Activated naive CD4-positive, alpha-beta T cell treated with anti-CD3 and anti-CD28 coated beads, Interleukin-2, amount 10 ng/mL, durations not matched to agents 7 days and 5 days (primary cell): Measurements from ENCODE around the gene ADAMTS2.

Source experiments
- CTCF ChIA-PET: fragments of 350-600 bp; sonication (Branson Sonifier 250); formaldehyde crosslinking; loops from one replicate; lab custom pipeline; 2021; ENCODE audit warnings: antibody characterized with exemption; lab: Charles Lee
- DNase-seq: peaks from one replicate; pipeline ENCODE4 v3.0.0-alpha.2; 2020
- H3K27ac Mint-ChIP-seq: one replicate; pipeline ENCODE4 v1.8.0; 2021; ENCODE audit warnings: mild to moderate bottlenecking, moderate library complexity, mixed read lengths
- H3K27me3 Mint-ChIP-seq: one replicate; pipeline ENCODE4 v1.8.0; 2021; ENCODE audit warnings: mild to moderate bottlenecking, mixed read lengths
- H3K36me3 Mint-ChIP-seq: one replicate; pipeline ENCODE4 v1.8.0; 2021; ENCODE audit warnings: mixed read lengths
- H3K4me1 Mint-ChIP-seq: one replicate; pipeline ENCODE4 v1.8.0; 2021; ENCODE audit warnings: mixed read lengths
- H3K4me3 Mint-ChIP-seq: one replicate; pipeline ENCODE4 v1.8.0; 2021; ENCODE audit warnings: mild to moderate bottlenecking, moderate library complexity, mixed read lengths
- H3K9me3 Mint-ChIP-seq: one replicate; pipeline ENCODE4 v1.8.0; 2021; ENCODE audit warnings: mixed read lengths

Gene ADAMTS2

GRCh38 chr5:179130101-179130681 is 215.1 kb downstream of the ADAMTS2 start:
- CTCF ChIA-PET: no interaction called here
- Mint-ChIP-seq H3K9me3 (peaks cover 10% of the 10 kb centered on the region), H3K4me1 (no peaks in the 10 kb centered on the region), H3K27me3 (no peaks in the 10 kb centered on the region), H3K27ac (no peak overlapping the region), H3K36me3 (no peaks in the 10 kb centered on the region), H3K4me3 (no peak overlapping the region)
- no peak for DNase-seq

GRCh38 chr5:179129607-179130071 is 215.6 kb downstream of the ADAMTS2 start:
- no peak overlapping the region for H3K27ac Mint-ChIP-seq
- H3K27me3 Mint-ChIP-seq: no peaks in the 10 kb centered on the region
- no peak for DNase-seq
- CTCF ChIA-PET: no interaction called here
- H3K4me1 Mint-ChIP-seq: no peaks in the 10 kb centered on the region
- no peak overlapping the region for H3K4me3 Mint-ChIP-seq
- H3K36me3 Mint-ChIP-seq: no peaks in the 10 kb centered on the region
- peaks cover 8% of the 10 kb centered on the region for H3K9me3 Mint-ChIP-seq

DNA sequence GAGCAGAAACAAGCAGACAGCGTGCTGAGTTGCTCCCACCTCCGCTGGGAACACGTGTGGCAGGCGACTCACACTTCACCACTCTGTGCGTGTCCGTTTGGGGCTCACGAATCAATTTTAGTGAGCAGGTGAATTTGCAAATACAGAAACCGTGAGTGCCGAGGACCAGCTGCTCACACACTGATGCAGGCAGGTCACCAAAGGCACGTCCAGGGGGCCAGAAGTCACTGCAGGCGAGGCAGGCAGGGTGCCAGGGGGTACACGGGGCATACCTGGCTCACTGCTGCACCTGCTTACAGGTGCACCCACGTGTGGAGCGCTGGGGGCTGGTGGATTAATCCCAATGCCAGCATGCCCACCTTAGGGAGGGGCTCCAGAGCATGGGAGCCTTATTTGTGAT is 216.3 kb downstream of the ADAMTS2 start:
- H3K4me3 Mint-ChIP-seq: no peak overlapping the region
- CTCF ChIA-PET: no interaction called here
- H3K27ac Mint-ChIP-seq: no peak overlapping the region
- no peaks in the 10 kb centered on the region for H3K4me1 Mint-ChIP-seq
- no peak for DNase-seq
- H3K9me3 Mint-ChIP-seq: peaks cover 6% of the 10 kb centered on the region
- no peaks in the 10 kb centered on the region for H3K36me3 Mint-ChIP-seq
- no peaks in the 10 kb centered on the region for H3K27me3 Mint-ChIP-seq

- H3K9me3 Mint-ChIP-seq: peaks cover 4% of the 10 kb centered on the region
- no peak overlapping the region for H3K27ac Mint-ChIP-seq
- DNase-seq: no peak
- no peaks in the 10 kb centered on the region for H3K4me1 Mint-ChIP-seq
- H3K27me3 Mint-ChIP-seq: no peaks in the 10 kb centered on the region
- CTCF ChIA-PET: no interaction called here
- no peak overlapping the region for H3K4me3 Mint-ChIP-seq
- H3K36me3 Mint-ChIP-seq: no peaks in the 10 kb centered on the region
Measured at GRCh38 chr5:179128041-179128365, 217.3 kb downstream of the ADAMTS2 start.

- no peak for DNase-seq
- CTCF ChIA-PET: no interaction called here
Measured at GRCh38 chr5:179127136-179128040, 217.9 kb downstream of the ADAMTS2 start.

DNA sequence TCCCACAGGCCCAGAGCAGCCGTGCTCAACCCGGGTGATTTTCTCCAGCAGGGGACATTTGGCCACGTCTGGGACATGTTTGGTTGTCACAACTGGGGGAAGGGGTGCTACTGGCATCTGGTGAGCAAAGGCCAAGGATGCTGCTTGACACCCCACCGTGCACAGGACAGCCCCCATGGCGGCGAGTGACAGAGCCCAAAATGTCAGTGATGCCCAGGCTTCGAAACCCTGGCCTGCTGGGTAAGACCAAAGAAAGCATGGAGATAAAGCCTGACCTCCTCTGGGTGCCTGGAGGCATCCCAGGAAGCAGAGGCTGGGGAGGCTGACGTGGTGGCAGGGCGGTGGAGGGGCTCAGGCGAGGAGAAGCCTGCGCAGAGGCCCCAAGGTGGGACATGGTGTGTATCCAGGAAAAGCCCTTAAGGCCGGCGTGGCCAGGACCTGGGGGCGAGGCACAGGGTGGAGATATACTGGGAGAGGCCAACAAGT is 218.7 kb downstream of the ADAMTS2 start:
- Mint-ChIP-seq H3K27ac (no peak overlapping the region), H3K4me3 (no peak overlapping the region), H3K4me1 (no peaks in the 10 kb centered on the region), H3K27me3 (no peaks in the 10 kb centered on the region), H3K36me3 (no peaks in the 10 kb centered on the region), H3K9me3 (peaks cover 4% of the 10 kb centered on the region)
- no peak for DNase-seq
- CTCF ChIA-PET: no interaction called here

More at GRCh38 chr5:179127136-179128040, 217.9 kb downstream of the ADAMTS2 start:
- Mint-ChIP-seq H3K27ac (no peak overlapping the region), H3K9me3 (peaks cover 4% of the 10 kb centered on the region), H3K4me3 (no peak overlapping the region), H3K36me3 (no peaks in the 10 kb centered on the region), H3K27me3 (no peaks in the 10 kb centered on the region), H3K4me1 (no peaks in the 10 kb centered on the region)

DNA sequence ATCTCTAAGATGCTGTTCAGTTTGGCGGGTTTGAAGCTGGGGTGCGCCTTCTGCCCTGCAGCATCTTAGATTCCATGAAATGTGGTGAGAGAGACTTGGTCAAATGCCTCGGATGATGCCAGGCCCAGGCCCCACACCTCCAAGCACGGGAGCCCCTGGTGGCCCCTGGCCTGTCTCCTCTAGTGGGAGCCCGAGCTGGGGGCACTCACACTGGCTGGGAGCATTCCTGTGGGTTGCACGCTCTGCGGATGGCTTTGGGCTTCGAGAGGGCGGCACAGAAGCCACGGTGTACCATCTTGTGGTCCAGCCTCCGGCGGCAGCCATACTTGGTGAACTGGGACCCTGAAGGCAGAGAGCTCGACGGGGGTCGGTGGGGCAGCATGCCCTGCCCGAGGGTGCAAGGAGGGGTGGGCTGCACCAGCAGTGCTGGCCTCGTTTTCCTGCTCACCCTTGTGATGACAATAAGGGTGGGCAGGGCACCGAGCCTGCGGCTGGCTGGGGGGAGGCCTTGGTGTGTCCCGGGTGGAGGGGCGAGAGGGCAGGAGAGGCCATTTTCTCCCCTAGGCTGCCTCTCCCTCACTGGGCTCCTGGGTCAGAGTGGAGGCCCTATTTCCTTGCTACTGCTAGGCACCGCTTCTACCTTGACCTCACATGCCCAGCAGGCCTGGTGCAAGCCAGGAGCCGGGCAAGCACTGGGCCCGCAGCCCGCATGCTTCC is 219.3 kb downstream of the ADAMTS2 start:
- no peak for DNase-seq
- Mint-ChIP-seq H3K9me3 (peaks cover 5% of the 10 kb centered on the region), H3K27ac (no peak overlapping the region), H3K4me3 (no peak overlapping the region), H3K4me1 (no peaks in the 10 kb centered on the region), H3K27me3 (no peaks in the 10 kb centered on the region), H3K36me3 (no peaks in the 10 kb centered on the region)
- CTCF ChIA-PET: no interaction called here

DNA sequence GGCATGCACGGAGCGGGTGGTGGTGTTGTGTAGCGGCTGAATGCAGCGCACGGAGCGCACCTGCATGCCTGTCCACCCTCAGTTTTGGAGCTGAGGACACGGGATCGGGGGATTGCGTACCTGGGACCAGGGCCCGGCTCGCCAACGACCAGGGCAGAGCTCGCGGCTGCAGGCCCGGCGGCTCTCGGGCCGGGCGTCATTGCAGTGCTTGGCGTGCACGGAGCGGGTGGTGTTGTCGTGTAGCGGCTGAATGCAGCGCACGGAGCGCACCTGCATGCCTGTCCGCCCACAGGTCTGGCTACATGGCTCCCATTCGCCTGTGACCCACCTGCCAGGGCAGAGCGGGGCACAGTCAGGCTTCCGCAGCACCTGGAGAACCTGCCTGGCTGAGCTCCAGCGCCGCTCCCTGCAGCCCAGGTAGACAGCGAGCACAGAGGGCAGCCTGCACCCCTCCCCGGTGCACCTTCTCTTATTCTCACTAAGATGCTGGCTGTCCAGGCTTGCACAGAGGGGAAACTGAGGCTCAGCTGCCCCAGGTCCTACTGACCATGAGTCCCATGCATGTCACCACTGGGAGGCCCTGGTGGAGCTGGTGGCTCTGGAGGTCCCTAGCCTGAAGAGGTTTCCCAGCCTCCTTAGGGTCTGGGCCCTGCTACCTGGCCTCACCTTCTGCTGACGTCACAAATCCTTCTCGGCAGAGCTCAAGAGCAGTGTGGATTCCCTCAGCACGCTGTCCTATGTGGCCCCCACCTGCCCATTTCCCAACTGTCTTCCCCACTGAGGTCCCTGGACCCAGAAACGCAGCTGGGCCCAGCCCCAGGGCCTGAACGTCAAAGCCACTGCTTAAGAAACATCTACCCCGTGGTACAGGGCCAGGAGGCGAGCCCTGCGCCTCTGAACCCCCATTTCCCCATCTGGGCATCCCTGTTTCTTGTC is 220.1 kb downstream of the ADAMTS2 start:
- H3K36me3 Mint-ChIP-seq: peaks cover 2% of the 10 kb centered on the region
- H3K27ac Mint-ChIP-seq: no peak overlapping the region
- H3K27me3 Mint-ChIP-seq: no peaks in the 10 kb centered on the region
- no peak for DNase-seq
- H3K9me3 Mint-ChIP-seq: peaks cover 7% of the 10 kb centered on the region
- CTCF ChIA-PET: no interaction called here
- no peaks in the 10 kb centered on the region for H3K4me1 Mint-ChIP-seq
- H3K4me3 Mint-ChIP-seq: no peak overlapping the region

DNA sequence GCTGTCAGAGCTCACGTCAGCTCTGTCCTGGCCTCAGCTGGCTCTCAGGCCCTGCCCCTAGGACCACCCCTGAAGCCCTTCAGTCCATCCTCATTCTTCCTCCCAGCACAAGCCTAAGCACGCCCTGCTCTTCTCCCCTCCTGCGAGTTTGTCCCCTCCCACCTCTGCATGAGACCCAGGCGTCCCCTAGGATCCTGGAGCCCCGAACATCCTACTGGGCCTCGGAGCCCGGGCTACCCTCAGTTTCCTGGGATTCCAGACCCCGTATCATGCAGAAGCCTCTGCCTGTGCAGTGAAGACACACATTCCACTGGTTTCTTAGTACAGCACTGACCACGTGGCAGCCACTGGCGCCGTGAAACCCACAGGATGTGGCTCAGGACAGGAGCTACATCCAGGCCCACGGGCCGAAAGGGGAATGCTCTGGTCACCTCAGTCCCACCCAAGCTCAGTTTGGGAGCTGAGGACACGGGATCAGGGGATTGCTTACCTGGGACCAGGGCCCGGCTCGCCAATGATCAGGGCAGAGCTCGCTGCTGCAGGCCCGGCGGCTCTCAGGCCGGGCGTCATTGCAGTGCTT is 220.9 kb downstream of the ADAMTS2 start:
- Mint-ChIP-seq H3K27me3 (no peaks in the 10 kb centered on the region), H3K36me3 (peaks cover 3% of the 10 kb centered on the region), H3K4me1 (no peaks in the 10 kb centered on the region), H3K27ac (no peak overlapping the region), H3K9me3 (peaks cover 12% of the 10 kb centered on the region), H3K4me3 (no peak overlapping the region)
- CTCF ChIA-PET: no interaction called here
- DNase-seq: no peak

GRCh38 chr5:179123491-179124272 is 221.6 kb downstream of the ADAMTS2 start:
- CTCF ChIA-PET: no interaction called here
- H3K27ac Mint-ChIP-seq: no peak overlapping the region
- no peaks in the 10 kb centered on the region for H3K27me3 Mint-ChIP-seq
- H3K36me3 Mint-ChIP-seq: peaks cover 3% of the 10 kb centered on the region
- H3K4me1 Mint-ChIP-seq: no peaks in the 10 kb centered on the region
- no peak overlapping the region for H3K4me3 Mint-ChIP-seq
- H3K9me3 Mint-ChIP-seq: peaks cover 12% of the 10 kb centered on the region
- no peak for DNase-seq

DNA sequence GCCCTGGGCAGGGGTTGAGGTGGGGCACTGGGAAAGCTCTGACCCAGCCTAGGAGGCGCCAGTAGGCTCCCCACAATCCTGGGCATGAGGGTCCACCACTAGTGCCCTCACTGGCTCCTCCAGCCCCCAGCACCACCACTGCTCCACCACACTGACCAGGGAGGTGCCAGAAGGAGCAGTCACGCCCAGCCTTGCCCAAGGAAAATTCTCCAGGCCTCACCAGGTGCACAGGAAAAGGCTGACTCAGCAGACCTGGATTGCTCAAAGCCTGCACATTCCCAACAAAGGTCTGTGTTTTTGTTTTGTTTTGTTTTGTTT is 222.2 kb downstream of the ADAMTS2 start:
- no peak for DNase-seq
- Mint-ChIP-seq H3K27me3 (no peaks in the 10 kb centered on the region), H3K4me3 (no peak overlapping the region), H3K27ac (no peak overlapping the region), H3K4me1 (no peaks in the 10 kb centered on the region), H3K36me3 (peaks cover 3% of the 10 kb centered on the region), H3K9me3 (peaks cover 12% of the 10 kb centered on the region)
- CTCF ChIA-PET: no interaction called here

DNA sequence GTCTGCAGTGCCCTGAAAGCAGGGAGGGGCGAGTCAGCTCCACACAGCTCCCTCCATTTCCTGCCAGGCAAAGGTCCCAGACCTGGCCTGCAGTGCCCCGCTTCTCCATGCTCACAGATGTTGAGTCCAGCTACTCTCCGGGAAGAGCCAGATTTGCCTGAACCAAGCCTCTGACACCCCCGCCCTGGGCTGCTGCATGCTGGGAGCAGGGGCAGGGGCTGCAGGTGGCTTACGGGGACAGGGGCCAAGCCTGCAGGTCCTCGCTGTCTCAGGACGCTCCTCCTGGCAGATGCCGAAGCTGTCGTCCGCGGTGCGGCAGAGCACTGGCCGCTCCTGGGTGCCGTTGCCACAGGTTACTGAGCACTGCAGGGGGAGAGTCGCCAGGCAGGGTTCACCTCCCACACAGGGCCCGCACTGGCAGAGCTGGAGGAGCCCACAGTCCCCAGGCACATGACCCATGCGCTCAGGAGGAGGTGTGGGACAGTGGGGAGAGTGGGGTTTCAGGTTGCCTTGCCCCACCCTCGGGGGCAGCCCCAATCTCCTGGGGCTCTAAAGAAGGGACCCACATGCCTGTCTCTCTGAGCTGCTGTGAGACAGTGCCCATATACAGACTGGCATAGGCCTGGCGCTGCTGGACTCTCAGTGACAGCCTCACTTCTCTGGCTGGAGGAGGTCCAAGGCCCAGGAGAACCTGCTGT is 222.7 kb downstream of the ADAMTS2 start:
- CTCF ChIA-PET: no interaction called here
- Mint-ChIP-seq H3K4me3 (no peak overlapping the region), H3K27me3 (no peaks in the 10 kb centered on the region), H3K9me3 (peaks cover 8% of the 10 kb centered on the region), H3K36me3 (peaks cover 3% of the 10 kb centered on the region), H3K4me1 (no peaks in the 10 kb centered on the region), H3K27ac (no peak overlapping the region)
- DNase-seq: no peak
